ENCODE measurements around the gene ARAP1. TPM values are rescaled to one million over a fixed set of nuclear protein-coding genes. Genes with fewer than 3 reads are reported as not detected.
A peak's percentile ranks its signal among the peaks of the same experiment; 100 is the strongest.

ARAP1 gene
- total RNA-seq, 1 donor from 2014 or later = 20.5 TPM

DNA sequence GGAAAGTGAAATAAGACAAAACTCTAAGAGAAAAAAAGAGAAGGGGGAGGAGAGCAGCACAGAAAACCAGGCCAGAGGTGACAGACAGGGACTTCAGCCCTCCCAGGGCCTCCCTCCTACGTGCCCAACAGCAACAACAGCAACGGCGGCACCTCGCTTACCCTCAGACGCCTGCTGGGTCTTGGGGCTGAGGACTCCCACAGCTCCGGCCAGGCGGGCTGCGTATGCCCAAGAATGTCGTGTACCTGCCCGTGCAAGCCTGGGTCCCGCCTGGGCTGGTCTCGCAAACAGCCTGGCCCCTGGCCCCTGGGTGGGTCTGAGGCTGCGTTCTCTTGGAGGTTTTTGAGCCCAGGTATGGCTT is 30.5 kb downstream of the ARAP1 start:
- TF ChIP-seq, protein P1, sequence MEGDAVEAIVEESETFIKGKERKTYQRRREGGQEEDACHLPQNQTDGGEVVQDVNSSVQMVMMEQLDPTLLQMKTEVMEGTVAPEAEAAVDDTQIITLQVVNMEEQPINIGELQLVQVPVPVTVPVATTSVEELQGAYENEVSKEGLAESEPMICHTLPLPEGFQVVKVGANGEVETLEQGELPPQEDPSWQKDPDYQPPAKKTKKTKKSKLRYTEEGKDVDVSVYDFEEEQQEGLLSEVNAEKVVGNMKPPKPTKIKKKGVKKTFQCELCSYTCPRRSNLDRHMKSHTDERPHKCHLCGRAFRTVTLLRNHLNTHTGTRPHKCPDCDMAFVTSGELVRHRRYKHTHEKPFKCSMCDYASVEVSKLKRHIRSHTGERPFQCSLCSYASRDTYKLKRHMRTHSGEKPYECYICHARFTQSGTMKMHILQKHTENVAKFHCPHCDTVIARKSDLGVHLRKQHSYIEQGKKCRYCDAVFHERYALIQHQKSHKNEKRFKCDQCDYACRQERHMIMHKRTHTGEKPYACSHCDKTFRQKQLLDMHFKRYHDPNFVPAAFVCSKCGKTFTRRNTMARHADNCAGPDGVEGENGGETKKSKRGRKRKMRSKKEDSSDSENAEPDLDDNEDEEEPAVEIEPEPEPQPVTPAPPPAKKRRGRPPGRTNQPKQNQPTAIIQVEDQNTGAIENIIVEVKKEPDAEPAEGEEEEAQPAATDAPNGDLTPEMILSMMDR (IDR thresholded peaks at IDR 0.05; ENCODE audit: partially characterized antibody, unreplicated experiment) = no peak
- Mint-ChIP-seq H3K4me1 (ENCODE audit: low read depth, unreplicated experiment) (peaks cover 5% of the 10 kb centered on the region), H3K36me3 (ENCODE audit: unreplicated experiment) (no peaks in the 10 kb centered on the region), H3K27ac (ENCODE audit: unreplicated experiment) (no peak overlapping the region), H3K4me3 (ENCODE audit: unreplicated experiment) (peak overlapping the region; percentile 53), H3K27me3 (ENCODE audit: unreplicated experiment) (peaks cover 8% of the 10 kb centered on the region), H3K9me3 (ENCODE audit: unreplicated experiment) (peaks cover 4% of the 10 kb centered on the region)
- DNase-seq = no peak

DNA sequence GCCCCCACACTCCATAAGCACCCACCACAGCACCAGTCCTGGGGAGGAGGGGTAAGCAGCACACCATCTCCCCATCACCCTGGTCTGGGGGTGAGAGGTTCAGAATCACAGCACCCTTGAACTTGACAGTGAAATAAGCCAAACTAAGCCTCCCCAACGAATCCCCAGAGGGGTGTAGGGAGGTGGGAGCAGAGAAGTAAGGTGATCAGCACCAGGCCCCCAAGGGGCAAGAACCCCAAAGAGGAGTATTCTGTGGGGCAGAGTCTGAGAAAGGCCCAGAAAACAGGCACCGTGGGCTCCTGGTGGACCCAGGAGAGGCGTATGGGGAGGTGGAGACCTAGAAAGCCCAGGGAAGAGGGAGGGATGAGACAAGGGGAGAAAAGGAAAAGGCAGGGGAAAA is 30.9 kb downstream of the ARAP1 start:
- H3K36me3 Mint-ChIP-seq (ENCODE audit: unreplicated experiment) = no peaks in the 10 kb centered on the region
- DNase-seq = no peak
- no peak overlapping the region for H3K27ac Mint-ChIP-seq (ENCODE audit: unreplicated experiment)
- H3K4me1 Mint-ChIP-seq (ENCODE audit: low read depth, unreplicated experiment) = peaks cover 5% of the 10 kb centered on the region
- H3K9me3 Mint-ChIP-seq (ENCODE audit: unreplicated experiment) = peaks cover 4% of the 10 kb centered on the region
- H3K27me3 Mint-ChIP-seq (ENCODE audit: unreplicated experiment) = peaks cover 8% of the 10 kb centered on the region
- TF ChIP-seq, protein P1 (IDR thresholded peaks at IDR 0.05; ENCODE audit: partially characterized antibody, unreplicated experiment) = no peak
- H3K4me3 Mint-ChIP-seq (ENCODE audit: unreplicated experiment) = no peak overlapping the region

DNA sequence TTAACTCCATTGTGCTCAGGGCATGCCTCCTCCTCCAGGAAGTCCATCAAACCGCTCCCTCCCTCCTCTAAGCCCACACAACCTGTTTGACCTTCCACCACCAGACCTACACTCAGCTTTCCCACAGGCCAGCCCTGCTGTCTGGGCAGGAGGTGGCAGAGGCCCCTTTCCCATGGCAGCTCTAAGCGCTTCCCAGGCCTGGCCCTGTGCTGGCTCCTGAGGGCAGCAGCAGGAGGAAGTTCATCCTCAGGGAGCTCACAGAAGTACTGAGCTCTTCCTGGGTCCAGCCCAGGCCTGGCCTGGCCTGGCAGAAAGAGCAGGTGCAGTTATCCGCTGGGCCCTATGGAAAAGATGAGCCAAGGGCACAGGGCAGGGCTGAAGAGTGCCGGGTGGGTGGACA is 31.4 kb downstream of the ARAP1 start:
- H3K9me3 Mint-ChIP-seq (ENCODE audit: unreplicated experiment) = peaks cover 4% of the 10 kb centered on the region
- H3K4me3 Mint-ChIP-seq (ENCODE audit: unreplicated experiment) = no peak overlapping the region
- no peak for DNase-seq
- no peaks in the 10 kb centered on the region for H3K36me3 Mint-ChIP-seq (ENCODE audit: unreplicated experiment)
- TF ChIP-seq, protein P1 (IDR thresholded peaks at IDR 0.05; ENCODE audit: partially characterized antibody, unreplicated experiment) = no peak
- peaks cover 8% of the 10 kb centered on the region for H3K27me3 Mint-ChIP-seq (ENCODE audit: unreplicated experiment)
- H3K27ac Mint-ChIP-seq (ENCODE audit: unreplicated experiment) = no peak overlapping the region
- peaks cover 5% of the 10 kb centered on the region for H3K4me1 Mint-ChIP-seq (ENCODE audit: low read depth, unreplicated experiment)

- Mint-ChIP-seq H3K9me3 (ENCODE audit: unreplicated experiment) (no peaks in the 10 kb centered on the region), H3K4me3 (ENCODE audit: unreplicated experiment) (no peak overlapping the region), H3K36me3 (ENCODE audit: unreplicated experiment) (no peaks in the 10 kb centered on the region), H3K27me3 (ENCODE audit: unreplicated experiment) (peaks cover 8% of the 10 kb centered on the region), H3K27ac (ENCODE audit: unreplicated experiment) (no peak overlapping the region), H3K4me1 (ENCODE audit: low read depth, unreplicated experiment) (peaks cover 5% of the 10 kb centered on the region)
- TF ChIP-seq, protein P1 (IDR thresholded peaks at IDR 0.05; ENCODE audit: partially characterized antibody, unreplicated experiment) = no peak
- DNase-seq = no peak
These were observed 32.2 kb downstream of the ARAP1 start for GRCh38 chr11:72720047-72720446.

DNA sequence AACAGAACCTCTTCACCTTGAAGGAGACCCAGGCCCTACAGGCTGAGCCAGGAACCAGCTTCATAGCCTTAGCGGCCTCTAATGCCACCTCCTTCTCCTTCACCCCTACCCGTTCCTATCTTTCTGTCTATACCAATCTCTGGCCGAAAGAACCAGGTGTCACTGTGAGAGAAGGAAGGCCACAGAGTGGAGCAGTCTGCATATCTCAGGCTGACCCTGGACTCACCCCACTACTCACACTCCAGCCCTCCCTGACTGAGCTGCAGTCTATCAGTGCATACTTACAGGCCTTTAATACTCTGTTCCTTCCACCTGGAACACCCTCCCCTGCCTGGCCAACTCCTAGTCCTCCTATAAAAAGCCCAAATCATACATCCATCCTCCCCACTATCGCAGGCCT is 32.7 kb downstream of the ARAP1 start:
- peaks cover 8% of the 10 kb centered on the region for H3K27me3 Mint-ChIP-seq (ENCODE audit: unreplicated experiment)
- H3K27ac Mint-ChIP-seq (ENCODE audit: unreplicated experiment) = no peak overlapping the region
- no peak for DNase-seq
- H3K9me3 Mint-ChIP-seq (ENCODE audit: unreplicated experiment) = no peaks in the 10 kb centered on the region
- no peaks in the 10 kb centered on the region for H3K36me3 Mint-ChIP-seq (ENCODE audit: unreplicated experiment)
- TF ChIP-seq, protein P1 (IDR thresholded peaks at IDR 0.05; ENCODE audit: partially characterized antibody, unreplicated experiment) = no peak
- no peak overlapping the region for H3K4me3 Mint-ChIP-seq (ENCODE audit: unreplicated experiment)
- peaks cover 5% of the 10 kb centered on the region for H3K4me1 Mint-ChIP-seq (ENCODE audit: low read depth, unreplicated experiment)

Data from glutamatergic neuron (in vitro differentiated cells).